GM19438 (cell line): ENCODE data around the gene MED13L.
"Not testable (repeated sequence)": the region's sequence is repeated elsewhere in the genome, so short reads cannot be mapped to it uniquely, and the experiment has no call there.

Experiments
- ATAC-seq: cut with Tn5 transposase; IDR thresholded peaks from one replicate; pipeline ENCODE4 v1.9.1; 2021; ENCODE audit warnings: low read depth; ENCODE audit not compliant: unreplicated experiment

Gene MED13L

GRCh38 chr12:115993737-115994136, 283.8 kb downstream of the MED13L start:
- no peak for ATAC-seq

DNA sequence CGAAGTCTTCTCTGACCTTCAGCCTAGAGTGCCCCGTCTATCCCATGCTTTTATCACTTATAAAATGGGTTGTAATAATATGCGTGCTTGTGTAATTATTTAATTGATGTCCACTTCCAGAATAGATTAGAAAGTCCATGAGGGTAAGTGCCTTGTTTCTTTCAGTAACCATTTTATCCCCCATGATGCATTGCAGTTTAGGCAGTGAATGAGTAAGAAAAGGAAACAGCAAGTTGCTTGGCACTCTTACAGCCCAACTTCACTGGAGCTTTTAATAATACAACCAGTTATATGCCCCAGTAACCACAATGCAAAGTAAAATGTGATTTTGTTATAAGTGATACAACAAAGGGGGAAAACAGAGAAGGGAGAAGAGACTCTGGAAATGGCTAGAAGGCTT, 287.3 kb downstream of the MED13L start:
- no peak for ATAC-seq

DNA sequence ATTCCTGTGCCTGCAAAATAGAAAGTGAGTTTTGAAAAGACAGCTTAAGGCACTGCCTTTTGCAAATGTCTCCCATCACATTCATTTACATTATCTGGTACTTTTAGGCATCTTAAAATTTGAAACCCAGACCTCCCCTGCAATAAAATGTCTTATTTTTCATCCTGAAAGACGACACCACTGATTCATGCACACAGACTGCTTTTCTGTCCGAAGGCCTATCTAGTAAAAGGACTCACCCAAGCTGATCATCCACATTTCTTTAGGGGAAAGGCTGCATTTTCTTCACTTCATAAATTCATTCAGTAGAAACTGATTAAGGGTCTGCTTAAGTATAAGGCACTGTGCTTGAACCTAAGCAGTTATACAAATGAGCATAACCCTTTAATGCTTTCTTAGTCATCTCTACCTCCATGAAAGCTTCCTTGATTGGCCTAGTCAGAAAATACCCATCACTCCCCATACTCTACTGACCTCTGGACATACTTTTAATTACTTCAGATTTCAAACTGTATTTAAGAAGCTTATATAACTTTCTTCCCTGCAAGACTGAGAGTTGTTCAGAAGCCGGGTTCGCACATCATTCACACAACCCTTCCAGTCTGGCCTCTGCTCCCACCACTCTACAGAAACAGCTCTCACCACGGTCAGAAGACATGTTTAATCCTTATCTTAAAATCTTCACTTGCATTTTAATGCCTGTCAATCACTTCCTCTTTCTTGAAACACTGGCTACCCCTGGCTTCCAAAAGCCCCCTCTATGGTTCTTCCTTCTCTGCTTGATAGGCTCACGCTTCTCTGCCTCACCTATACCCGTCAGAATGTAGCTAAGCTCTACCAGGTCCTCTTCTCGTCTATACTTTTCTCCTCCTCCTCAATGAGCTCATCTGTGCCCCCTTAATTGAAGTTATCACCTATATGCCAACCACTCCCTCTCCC, 288.6 kb downstream of the MED13L start:
- no peak for ATAC-seq

GRCh38 chr12:115988212-115988611, 289.3 kb downstream of the MED13L start:
- no peak for ATAC-seq

DNA sequence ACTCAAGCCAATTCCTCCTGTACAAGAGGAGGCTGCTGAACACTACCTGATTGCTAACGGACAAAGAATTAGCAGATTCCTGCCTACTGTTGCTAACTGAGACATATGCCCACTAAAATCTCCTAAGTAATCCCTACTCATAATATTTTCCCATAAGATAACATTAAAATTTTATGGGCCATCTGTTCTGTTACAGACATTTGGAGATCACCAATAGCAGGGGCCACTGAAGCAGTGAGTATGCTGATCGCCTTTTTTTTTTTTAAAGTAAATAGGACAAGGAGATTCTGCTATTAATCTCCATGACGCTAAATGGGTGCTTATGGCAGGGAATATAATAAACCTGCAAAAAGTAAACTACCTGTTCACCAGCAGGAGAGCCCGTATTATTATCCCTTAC, 292.9 kb downstream of the MED13L start:
- ATAC-seq: no peak

DNA sequence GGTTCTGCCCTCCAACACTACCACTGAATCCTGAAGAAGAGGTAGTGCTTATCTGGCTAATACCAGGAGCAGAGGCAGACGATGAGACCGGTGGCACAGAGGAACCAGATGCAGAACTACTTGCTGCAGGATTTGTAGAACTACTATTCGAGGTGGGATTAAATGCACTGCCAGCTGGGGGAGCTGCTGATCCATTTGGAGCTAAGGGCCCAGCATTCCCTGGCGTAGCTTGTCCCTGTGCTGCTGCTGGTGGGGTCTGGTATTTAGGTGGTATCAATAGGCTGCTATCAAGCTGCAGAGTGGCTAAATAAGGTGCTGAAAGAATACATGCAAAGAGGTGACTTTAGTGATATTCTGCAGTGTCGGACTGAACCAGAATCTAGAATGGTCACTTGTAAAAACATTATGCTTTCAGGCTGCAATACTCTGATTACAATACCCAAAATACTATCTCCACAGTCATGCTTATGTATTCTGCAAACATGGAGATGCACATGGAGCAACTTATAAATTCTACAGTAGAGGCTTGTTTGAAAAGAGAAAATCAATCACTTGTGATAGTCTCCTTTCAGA, 294.2 kb downstream of the MED13L start:
- ATAC-seq: no peak

- ATAC-seq: no peak
These were observed 297.2 kb downstream of the MED13L start for GRCh38 chr12:115980339-115980738.

- ATAC-seq: no peak
These were observed 297.6 kb downstream of the MED13L start for GRCh38 chr12:115979851-115980250.

DNA sequence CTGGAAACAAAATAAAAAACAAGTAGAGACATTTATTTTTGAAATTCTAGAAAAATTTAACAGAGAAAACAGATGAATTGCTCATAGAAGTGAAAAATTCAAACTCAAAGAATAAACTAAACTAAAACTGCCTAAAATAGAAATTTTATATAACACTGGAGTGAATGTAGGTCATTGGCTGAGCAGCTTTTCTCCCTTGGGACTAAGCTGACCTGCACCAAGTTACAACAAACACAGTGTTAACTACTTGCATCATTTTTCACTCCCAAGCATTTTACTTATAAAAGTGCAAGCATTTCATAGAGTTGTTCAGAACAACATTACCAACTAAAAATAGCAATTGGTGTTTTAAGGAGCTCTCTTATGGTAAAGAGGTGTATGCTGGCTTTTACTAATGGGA, 298.1 kb downstream of the MED13L start:
- ATAC-seq: no peak

DNA sequence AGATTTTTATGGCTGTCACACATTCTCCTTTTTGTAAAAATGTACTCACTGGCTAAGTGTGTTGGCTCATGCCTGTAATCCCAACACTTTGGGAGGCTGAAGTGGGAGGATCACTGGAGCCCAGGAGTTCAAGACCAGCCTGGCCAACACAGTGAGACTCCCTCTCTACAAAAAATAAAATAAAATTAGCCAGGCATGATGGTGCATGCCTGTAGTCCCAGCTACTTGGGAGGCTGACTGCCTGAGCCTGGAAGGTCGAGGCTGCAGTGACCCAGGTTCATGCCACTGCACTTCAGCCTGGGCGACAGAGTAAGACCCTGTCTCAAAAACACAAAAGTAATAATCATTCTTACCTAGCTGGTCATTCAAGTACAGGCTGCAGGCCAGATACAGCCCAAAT, 300.7 kb downstream of the MED13L start:
- not testable (repeated sequence) for ATAC-seq

DNA sequence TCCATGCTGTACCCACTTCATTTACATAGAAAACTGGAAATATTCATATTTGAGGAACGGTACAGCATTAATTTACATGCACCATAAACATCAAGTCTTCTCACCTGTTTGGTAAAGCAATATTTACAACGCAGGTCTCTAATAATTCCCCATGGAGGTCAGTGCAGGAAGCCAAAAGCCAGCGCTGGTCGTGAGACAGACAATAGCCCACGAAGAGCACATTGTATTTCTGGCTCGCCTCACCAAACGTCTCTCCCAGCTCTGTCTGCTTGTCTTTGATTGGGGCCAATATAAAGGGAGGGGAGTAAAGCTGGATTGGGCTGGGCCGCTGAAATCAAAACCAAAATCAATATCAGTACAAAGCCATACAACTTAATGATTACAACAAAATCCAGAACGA, 302.1 kb downstream of the MED13L start:
- no peak for ATAC-seq

DNA sequence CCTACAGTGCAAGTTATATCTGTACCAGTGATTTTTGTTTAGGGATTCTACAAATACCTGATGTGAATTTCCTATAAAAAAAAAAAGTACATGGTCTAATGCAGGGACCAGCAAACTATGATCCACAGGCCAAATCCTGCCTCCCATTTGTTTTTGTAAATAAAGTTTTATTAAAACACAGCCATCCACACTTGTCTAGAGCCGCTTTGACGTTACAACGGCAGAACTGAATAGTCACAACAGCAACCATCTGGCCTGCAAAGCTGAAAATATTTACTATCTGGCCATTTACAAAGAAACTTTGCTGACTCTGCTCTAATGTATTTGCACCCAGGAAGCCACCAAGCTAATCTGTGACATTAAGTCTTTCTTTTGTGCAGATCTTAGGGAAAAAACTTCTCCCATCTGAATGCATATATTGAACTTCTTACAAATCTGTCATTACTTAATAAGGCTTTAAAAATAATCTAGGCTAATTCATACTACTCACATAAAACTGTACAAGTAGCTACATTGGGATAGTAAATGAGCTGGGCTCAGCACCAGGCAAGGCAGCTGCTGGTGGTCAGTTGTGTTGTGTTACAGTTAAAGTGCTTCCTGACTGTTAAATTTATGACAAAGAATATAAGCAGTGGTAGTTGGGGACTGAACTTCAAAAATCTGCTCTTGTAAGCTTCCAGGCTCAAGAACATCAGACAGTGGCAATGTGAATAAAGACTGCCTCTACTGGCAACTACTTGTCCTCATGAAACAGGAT, 303.3 kb downstream of the MED13L start:
- ATAC-seq: no peak

DNA sequence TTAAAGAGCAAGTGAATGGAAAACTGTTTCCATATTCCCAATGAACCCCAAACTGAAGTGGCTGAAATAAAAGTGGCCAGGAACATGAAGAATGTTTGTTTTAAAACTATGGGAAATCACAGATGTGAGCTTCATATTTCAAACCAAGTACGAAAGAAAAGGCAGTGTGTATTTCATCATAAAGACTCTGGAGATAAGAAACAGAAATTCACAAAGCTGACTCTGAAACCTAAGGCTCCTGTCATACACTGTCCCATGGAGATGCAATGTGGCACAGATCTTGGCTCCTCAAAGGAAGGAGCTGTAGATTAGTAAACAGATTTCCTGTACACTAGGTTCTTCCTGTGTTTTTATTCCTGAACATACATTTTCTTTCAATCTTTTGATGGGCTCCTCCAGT, 304.4 kb downstream of the MED13L start:
- ATAC-seq: no peak

- ATAC-seq: no peak
These were observed 305.3 kb downstream of the MED13L start for GRCh38 chr12:115972241-115972640.

- no peak for ATAC-seq
These were observed 309.3 kb downstream of the MED13L start for GRCh38 chr12:115968211-115968610.

GRCh38 chr12:115966376-115966775, 311.1 kb downstream of the MED13L start:
- no peak for ATAC-seq

GRCh38 chr12:115964626-115965025, 312.9 kb downstream of the MED13L start:
- no peak for ATAC-seq

GRCh38 chr12:115964214-115964613, 313.3 kb downstream of the MED13L start:
- no peak for ATAC-seq

DNA sequence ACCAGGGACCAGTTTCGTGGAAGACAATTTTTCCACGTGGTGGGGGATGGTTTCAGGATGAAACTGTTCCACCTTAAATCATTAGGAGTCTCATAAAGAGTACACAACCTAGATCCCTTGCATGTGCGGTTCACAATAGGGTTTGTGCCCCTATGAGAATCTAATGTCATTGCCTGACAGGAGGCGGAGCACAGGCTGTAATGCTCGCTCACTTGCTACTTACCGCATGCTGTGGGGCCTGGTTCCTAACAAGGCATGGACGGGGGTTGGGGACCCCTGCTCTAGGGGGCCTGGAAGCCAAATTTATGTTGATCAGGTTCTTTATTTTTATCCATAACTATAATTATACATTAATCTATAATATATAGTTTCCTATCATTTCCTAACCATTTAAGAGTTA, 315.3 kb downstream of the MED13L start:
- ATAC-seq: no peak

DNA sequence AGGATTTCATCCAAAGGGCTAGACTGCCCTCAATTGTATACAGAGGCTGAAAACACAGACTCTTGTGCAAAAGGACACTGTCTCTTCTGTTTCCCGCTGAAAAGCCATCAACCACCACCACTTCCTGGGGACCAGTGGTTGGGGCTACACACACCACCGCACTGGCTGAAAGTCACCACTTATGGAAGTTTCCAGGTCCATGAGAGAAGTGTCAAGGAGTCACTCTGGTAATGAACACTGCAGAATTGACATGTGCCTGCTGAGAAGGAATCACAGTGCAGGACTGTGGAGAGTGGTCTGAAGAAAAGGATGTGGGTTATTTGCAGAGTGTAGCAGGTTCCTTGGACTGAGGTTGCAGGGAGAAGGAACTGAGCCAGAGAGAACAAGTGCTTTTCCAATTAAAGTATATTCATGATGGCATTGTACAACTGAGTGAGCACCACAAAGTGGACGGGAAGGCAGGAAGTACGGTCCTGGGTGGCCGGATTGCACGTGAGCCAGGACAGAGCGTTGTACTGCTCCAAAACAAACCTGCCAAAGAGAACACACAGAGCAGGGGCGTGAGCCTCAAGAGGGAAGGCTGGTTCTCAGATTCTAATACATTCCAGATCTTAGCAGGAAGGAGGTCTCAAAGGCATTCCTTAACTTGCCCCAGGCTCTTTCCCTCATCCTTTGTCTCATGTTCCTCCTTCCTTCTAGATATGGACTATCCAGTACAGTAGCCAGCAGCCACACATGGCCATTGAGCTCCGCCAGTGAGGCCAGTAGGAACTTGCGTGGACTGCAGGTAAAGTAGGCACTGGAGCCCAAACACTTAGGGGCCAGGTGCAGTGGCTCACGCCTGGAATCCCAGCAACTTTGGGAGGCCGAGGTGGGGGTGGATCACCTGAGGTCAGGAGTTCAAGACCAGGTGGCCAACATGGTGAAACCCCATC, 316.4 kb downstream of the MED13L start:
- no peak for ATAC-seq
